Measurements from ENCODE around the gene PDS5B.

- TF ChIP-seq CTCF (IDR thresholded peaks at IDR 0.05 in 8 of 11, conservative IDR thresholded peaks at IDR 0.05 in 3 of 11) (peak; percentile 34 to 84 (median 70)), POLR2A (IDR thresholded peaks at IDR 0.05) (no peak)
These were observed 53.4 kb downstream of the PDS5B start for GRCh38 chr13:32639502-32640105.

Measured in spleen (tissue), 7 donors.